Stomach (tissue), 4 donors: ENCODE measurements around the gene PPARA.

Experiments used
- EP300 ChIP-seq: sonication (generic); formaldehyde crosslinking; IDR thresholded peaks from one replicate; pipeline ENCODE4 v1.6.1; 2017; ENCODE audit warnings: antibody characterized with exemption
- POLR2AphosphoS5 ChIP-seq, 3 donors: sonication (generic); formaldehyde crosslinking; IDR thresholded peaks; one replicate each; pipeline ENCODE4 v1.6.1; 2016; ENCODE audit warnings: antibody characterized with exemption in 3 of 3
- TF ChIP-seq, protein P1 (sequence below), 7 experiments: fragments of 450-650 bp in 4 of 7; fragments of 200-600 bp in 3 of 7; sonication (generic) in 3 of 7; IDR thresholded peaks; one replicate each; pipeline ENCODE4 v1.5.1; 2016 to 2019; ENCODE audit warnings: antibody characterized with exemption in 7 of 7, control low read depth in 2 of 7, mild to moderate bottlenecking in 1 of 7

DNA sequence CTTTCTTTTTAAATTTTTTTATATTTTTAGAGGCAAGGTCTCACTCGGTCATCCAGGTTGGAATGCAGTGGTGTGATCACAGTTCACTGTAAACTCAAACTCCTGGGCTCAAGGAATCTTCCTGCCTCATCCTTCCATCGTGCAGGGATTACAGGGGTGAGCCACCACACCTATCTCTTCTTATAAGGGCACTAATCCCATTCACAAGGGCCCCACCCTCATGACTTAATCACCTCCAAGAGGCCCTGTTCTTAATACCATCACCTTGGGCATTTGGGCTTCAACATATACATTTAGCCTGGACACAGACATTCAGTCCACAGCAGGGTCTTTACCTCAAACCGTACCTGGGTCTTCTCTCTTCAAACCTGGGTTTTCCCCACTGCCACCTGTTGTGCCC, 141.8 kb downstream of the PPARA start:
- TF ChIP-seq POLR2AphosphoS5 (IDR thresholded peaks at IDR 0.05) (no peak), EP300 (no peak)
- TF ChIP-seq, protein P1, sequence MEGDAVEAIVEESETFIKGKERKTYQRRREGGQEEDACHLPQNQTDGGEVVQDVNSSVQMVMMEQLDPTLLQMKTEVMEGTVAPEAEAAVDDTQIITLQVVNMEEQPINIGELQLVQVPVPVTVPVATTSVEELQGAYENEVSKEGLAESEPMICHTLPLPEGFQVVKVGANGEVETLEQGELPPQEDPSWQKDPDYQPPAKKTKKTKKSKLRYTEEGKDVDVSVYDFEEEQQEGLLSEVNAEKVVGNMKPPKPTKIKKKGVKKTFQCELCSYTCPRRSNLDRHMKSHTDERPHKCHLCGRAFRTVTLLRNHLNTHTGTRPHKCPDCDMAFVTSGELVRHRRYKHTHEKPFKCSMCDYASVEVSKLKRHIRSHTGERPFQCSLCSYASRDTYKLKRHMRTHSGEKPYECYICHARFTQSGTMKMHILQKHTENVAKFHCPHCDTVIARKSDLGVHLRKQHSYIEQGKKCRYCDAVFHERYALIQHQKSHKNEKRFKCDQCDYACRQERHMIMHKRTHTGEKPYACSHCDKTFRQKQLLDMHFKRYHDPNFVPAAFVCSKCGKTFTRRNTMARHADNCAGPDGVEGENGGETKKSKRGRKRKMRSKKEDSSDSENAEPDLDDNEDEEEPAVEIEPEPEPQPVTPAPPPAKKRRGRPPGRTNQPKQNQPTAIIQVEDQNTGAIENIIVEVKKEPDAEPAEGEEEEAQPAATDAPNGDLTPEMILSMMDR (IDR thresholded peaks at IDR 0.05), result no peak
